Stimulated activated CD4-positive, alpha-beta T cell treated with anti-CD3 and anti-CD28 coated beads, Interleukin-2, amount 100 ng/mL, for 24 hours (primary cell): Measurements from ENCODE around the gene MRPL1.
"Not testable (repeated sequence)": the region's sequence is repeated elsewhere in the genome, so short reads cannot be mapped to it uniquely, and the experiment has no call there.

Source experiments
- DNase-seq, 2 donors: peaks; one replicate each; pipeline ENCODE4 v3.0.0-alpha.2; 2020

MRPL1 gene

GRCh38 chr4:77852892-77853495 is 9.6 kb upstream of the MRPL1 start:
- DNase-seq, result peak; percentile 47 to 57

GRCh38 chr4:77854431-77855111 is 8.1 kb upstream of the MRPL1 start:
- DNase-seq, result no peak

- no peak for DNase-seq
These were observed 6.5 kb upstream of the MRPL1 start for GRCh38 chr4:77856152-77856551.

GRCh38 chr4:77859256-77859655 is 3.4 kb upstream of the MRPL1 start:
- DNase-seq, result no peak

GRCh38 chr4:77861495-77861894 is 1.1 kb upstream of the MRPL1 start:
- no peak for DNase-seq

- DNase-seq, result not testable (repeated sequence)
These were observed 711 bp downstream of the MRPL1 start for GRCh38 chr4:77863341-77863740.

- no peak for DNase-seq
These were observed 2.6 kb downstream of the MRPL1 start for GRCh38 chr4:77865259-77865658.

- no peak for DNase-seq
These were observed 10.3 kb downstream of the MRPL1 start for GRCh38 chr4:77872723-77873445.

GRCh38 chr4:77877167-77877566 is 14.5 kb downstream of the MRPL1 start:
- DNase-seq, result no peak

- no peak for DNase-seq
These were observed 15.3 kb downstream of the MRPL1 start for GRCh38 chr4:77877771-77878565.

GRCh38 chr4:77880784-77881183 is 18.2 kb downstream of the MRPL1 start:
- no peak for DNase-seq

GRCh38 chr4:77881460-77882295 is 19.0 kb downstream of the MRPL1 start:
- DNase-seq, result no peak

- DNase-seq, result no peak
These were observed 30.8 kb downstream of the MRPL1 start for GRCh38 chr4:77893451-77893850.

- DNase-seq, result no peak
These were observed 37.0 kb downstream of the MRPL1 start for GRCh38 chr4:77899607-77900006.

- DNase-seq, result no peak
These were observed 40.6 kb downstream of the MRPL1 start for GRCh38 chr4:77903186-77903585.

- DNase-seq, result no peak
These were observed 43.1 kb downstream of the MRPL1 start for GRCh38 chr4:77905651-77906263.

- no peak for DNase-seq
These were observed 48.0 kb downstream of the MRPL1 start for GRCh38 chr4:77910676-77911075.

GRCh38 chr4:77911091-77911490 is 48.5 kb downstream of the MRPL1 start:
- no peak for DNase-seq

GRCh38 chr4:77911842-77912450 is 49.3 kb downstream of the MRPL1 start:
- no peak for DNase-seq

GRCh38 chr4:77913348-77913747 is 50.7 kb downstream of the MRPL1 start:
- DNase-seq, result no peak

- no peak for DNase-seq
These were observed 54.4 kb downstream of the MRPL1 start for GRCh38 chr4:77917075-77917474.
